ENCODE measurements around the gene MFF. TPM values are rescaled to one million over a fixed set of nuclear protein-coding genes. Genes with fewer than 3 reads are reported as not detected.

Gene MFF
- total and polyA plus RNA-seq, 10 of the 15 experiments (the other 5 are each of a cell fraction or from before 2014, with no cell fraction given): 19.6 to 131 (median 106) TPM

GRCh38 chr2:227301523-227301922 lies 23.5 kb upstream of the MFF start:
- no peak for FAIRE-seq
- WGBS (ENCODE audit: insufficient coverage, insufficient replicate concordance, low lambda C conversion rate, missing lambda C conversion rate): 17% methylated on average over 1 of the region's 1 CpG
- Histone ChIP-seq H3K9me3 (replicated peaks; ENCODE audit: control insufficient read depth, insufficient read depth, low read length) (no peaks in the 10 kb centered on the region), H3K4me3 (no peak overlapping the region), H3K36me3 (ENCODE audit: control insufficient read depth in 2 of 2, insufficient read depth in 2 of 2, low read length in 1 of 2) (no peaks in the 10 kb centered on the region; a peak in 1 of 4 replicates), H3K79me2 (ENCODE audit: control insufficient read depth, insufficient read depth, low read length) (no peaks in the 10 kb centered on the region), H3K27me3 (replicated peaks in 1 of 2; ENCODE audit: control insufficient read depth in 2 of 2, insufficient read depth in 2 of 2, low read length in 1 of 2) (no peaks in the 10 kb centered on the region), H3K4me1 (ENCODE audit: control insufficient read depth, insufficient read depth, low read length) (no peaks in the 10 kb centered on the region), H3K27ac (ENCODE audit: control insufficient read depth, insufficient read depth) (no peak overlapping the region), H2AFZ (ENCODE audit: control insufficient read depth, low read depth, low read length) (no peak overlapping the region), H4K20me1 (ENCODE audit: control insufficient read depth, insufficient read depth) (no peaks in the 10 kb centered on the region), H3K9ac (ENCODE audit: control insufficient read depth, insufficient read depth, low read length) (no peak overlapping the region), H3K4me2 (ENCODE audit: control insufficient read depth, insufficient read depth) (no peak overlapping the region)
- ChIA-PET RAD21 (ENCODE audit: unreplicated experiment) (interaction anchor here (1.0 kb wide), 1 partner anchor 50 kb away, joined by 3 read pairs; no protein-coding TSS in a partner anchor), SMC1A (ENCODE audit: uncharacterized antibody, unreplicated experiment) (interaction anchor here (1.0 to 2.4 kb wide), 2 partner anchors 9 to 27 kb away, joined by 3 to 8 read pairs; no protein-coding TSS in a partner anchor), POLR2A (no interaction called here), CTCF (no interaction called here)
- in situ Hi-C loops (cut with MboI): no loop called here
- no peak for ATAC-seq
- no TSS peak for BruUV-seq (replicated peaks)
- DNase-seq (ENCODE audit: low read depth, low spot score): no peak
- intact Hi-C loops (cut with micrococcal nuclease; ENCODE audit: unreplicated experiment): no loop called here
- TF ChIP-seq ZBTB40 (IDR thresholded peaks at IDR 0.05; ENCODE audit: borderline replicate concordance) (no peak), ZNF274 (IDR thresholded peaks at IDR 0.05; ENCODE audit: insufficient read depth, insufficient read length) (no peak), GABPA (IDR thresholded peaks at IDR 0.05; ENCODE audit: low read depth) (no peak), POLR2AphosphoS2 (IDR thresholded peaks at IDR 0.05; ENCODE audit: low read depth, low read length) (no peak), TARDBP (IDR thresholded peaks at IDR 0.05; ENCODE audit: borderline replicate concordance) (no peak), ZBTB4 (CRISPR knock-in tag; IDR thresholded peaks at IDR 0.05) (no peak), NR2F1 (conservative IDR thresholded peaks at IDR 0.05) (no peak), EZH2 (IDR thresholded peaks at IDR 0.05; ENCODE audit: borderline replicate concordance, control insufficient read depth, low read depth, low read length) (no peak), ASH2L (IDR thresholded peaks at IDR 0.05; ENCODE audit: borderline replicate concordance, low read depth) (no peak)
- TF ChIP-seq, protein P1, sequence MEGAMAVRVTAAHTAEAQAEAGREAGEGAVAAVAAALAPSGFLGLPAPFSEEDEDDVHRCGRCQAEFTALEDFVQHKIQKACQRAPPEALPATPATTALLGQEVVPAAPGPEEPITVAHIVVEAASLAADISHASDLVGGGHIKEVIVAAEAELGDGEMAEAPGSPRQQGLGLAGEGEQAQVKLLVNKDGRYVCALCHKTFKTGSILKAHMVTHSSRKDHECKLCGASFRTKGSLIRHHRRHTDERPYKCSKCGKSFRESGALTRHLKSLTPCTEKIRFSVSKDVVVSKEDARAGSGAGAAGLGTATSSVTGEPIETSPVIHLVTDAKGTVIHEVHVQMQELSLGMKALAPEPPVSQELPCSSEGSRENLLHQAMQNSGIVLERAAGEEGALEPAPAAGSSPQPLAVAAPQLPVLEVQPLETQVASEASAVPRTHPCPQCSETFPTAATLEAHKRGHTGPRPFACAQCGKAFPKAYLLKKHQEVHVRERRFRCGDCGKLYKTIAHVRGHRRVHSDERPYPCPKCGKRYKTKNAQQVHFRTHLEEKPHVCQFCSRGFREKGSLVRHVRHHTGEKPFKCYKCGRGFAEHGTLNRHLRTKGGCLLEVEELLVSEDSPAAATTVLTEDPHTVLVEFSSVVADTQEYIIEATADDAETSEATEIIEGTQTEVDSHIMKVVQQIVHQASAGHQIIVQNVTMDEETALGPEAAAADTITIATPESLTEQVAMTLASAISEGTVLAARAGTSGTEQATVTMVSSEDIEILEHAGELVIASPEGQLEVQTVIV (IDR thresholded peaks at IDR 0.05; ENCODE audit: borderline replicate concordance, partially characterized antibody): no peak
